ENCODE results near the gene CPNE2. TPM values are rescaled to one million over a fixed set of nuclear protein-coding genes. Genes with fewer than 3 reads are reported as not detected.

Gene CPNE2
- total and polyA plus RNA-seq, 5 donors from 2014 or later, result 15.3 to 54.7 (median 42.7) TPM

DNA sequence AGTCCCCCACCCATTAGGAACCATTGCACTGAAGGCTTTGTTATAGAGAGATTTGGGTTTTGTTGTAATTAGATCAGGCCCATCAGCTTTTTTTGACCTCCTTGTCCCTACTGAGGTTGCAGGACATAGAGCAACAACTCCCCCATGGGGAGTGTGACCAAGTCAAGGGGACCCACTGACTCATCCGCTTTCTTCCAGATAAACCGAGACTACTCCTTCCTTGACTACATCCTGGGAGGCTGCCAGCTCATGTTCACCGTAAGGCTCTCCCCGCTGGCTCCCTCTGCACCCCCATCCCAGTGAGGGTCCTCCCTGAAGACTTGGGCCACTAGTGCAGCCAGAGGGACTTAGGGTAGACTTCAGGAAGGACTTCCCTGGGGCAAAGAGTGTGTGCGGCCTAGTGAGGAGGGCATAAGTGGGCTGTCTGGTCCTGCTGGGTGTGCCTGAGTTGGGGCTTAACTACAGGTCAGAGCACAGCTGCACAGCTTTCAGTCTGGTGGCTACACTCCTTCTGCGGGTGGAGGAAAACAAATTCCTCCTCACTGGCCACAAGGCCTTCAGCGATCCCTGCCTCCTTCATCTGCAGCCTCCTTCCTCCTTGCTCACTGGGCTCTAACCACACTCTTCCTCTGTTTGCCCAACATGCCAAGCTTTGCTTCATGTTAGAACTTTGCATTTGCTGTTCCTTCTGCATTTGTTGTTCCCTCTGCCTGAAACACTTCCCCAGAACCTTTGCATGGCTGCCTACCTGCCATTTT is 31.0 kb downstream of the CPNE2 start:
- H3K36me3 ChIP-seq (ENCODE audit: control insufficient read depth, insufficient read depth, low read length), result no peaks in the 10 kb centered on the region
- H3K4me3 Mint-ChIP-seq, result peak overlapping the region in 1 of 4 donors; percentile 51
- peak overlapping the region; percentile 89 to 94 (median 90) for H3K27ac Mint-ChIP-seq
- peaks cover 6% of the 10 kb centered on the region for H3K36me3 Mint-ChIP-seq
- ATAC-seq (ENCODE audit: low read depth in 2 of 2) (no peak), DNase-seq (no peak)
- no peaks in the 10 kb centered on the region for H3K27me3 ChIP-seq (ENCODE audit: control insufficient read depth, insufficient read depth, low read length)
- no peaks in the 10 kb centered on the region for H3K27me3 Mint-ChIP-seq
- H3K4me1 Mint-ChIP-seq, result peaks cover under 1 to 54% (median 35%) of the 10 kb centered on the region in 4 donors
- H3K27ac ChIP-seq (ENCODE audit: insufficient read depth, low read length, poor library complexity, severe bottlenecking), result no peak overlapping the region
- H3K4me1 ChIP-seq (ENCODE audit: control insufficient read depth, insufficient read depth, low read length, poor library complexity, severe bottlenecking), result peaks cover 33% of the 10 kb centered on the region
- no peak overlapping the region for H3K4me3 ChIP-seq (ENCODE audit: low read depth, low read length)
- no peaks in the 10 kb centered on the region for H3K9me3 ChIP-seq (ENCODE audit: control insufficient read depth in 2 of 2, low read length in 2 of 2)
- peaks cover 0 to 2% (median 0%) of the 10 kb centered on the region in 7 donors for H3K9me3 Mint-ChIP-seq

DNA sequence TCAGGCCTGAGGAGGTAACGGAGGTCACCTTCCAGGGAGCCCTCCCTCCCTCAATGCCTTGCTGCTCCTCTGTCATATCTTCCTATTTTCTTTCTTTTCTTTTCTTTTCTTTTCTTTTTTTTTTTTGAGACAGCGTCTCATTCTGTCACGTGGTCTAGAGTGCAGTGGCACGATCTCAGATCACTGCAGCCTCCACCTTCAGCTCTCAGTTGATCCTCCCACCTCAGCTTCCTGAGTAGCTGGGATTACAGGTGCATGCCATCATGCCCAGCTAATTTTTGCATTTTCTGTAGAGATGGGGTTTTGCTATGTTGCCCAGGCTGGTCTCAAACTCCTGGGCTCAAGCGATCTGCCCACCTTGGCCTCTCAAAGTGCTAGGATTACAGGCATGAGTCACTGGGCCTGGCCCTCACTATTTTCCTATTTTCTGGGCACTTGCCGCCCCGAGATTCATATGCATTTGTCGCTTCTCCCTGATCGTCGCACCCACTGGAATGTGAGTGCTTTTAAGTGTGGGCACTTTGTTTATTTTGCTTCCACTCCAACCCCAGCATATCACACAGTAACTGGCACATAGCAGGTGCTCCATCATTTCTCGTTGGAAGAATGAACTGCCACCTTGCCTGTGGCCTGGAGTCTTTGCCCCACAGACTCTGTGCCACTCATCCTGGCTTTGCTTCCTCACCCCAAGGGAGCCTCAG is 31.7 kb downstream of the CPNE2 start:
- Histone ChIP-seq H3K27ac (ENCODE audit: insufficient read depth, low read length, poor library complexity, severe bottlenecking) (no peak overlapping the region), H3K27me3 (ENCODE audit: control insufficient read depth, insufficient read depth, low read length) (no peaks in the 10 kb centered on the region), H3K4me3 (ENCODE audit: low read depth, low read length) (no peak overlapping the region), H3K36me3 (ENCODE audit: control insufficient read depth, insufficient read depth, low read length) (no peaks in the 10 kb centered on the region), H3K9me3 (ENCODE audit: control insufficient read depth in 2 of 2, low read length in 2 of 2) (no peaks in the 10 kb centered on the region), H3K4me1 (ENCODE audit: control insufficient read depth, insufficient read depth, low read length, poor library complexity, severe bottlenecking) (peaks cover 40% of the 10 kb centered on the region)
- H3K36me3 Mint-ChIP-seq, result peaks cover 6% of the 10 kb centered on the region
- no peaks in the 10 kb centered on the region for H3K27me3 Mint-ChIP-seq
- H3K27ac Mint-ChIP-seq, result peak overlapping the region; percentile 90 to 95 (median 94)
- ATAC-seq (ENCODE audit: low read depth in 2 of 2) (no peak), DNase-seq (peak in 1 of 3 donors; percentile 46)
- peak overlapping the region in 1 of 4 donors; percentile 51 for H3K4me3 Mint-ChIP-seq
- peaks cover 6 to 61% (median 42%) of the 10 kb centered on the region in 4 donors for H3K4me1 Mint-ChIP-seq
- H3K9me3 Mint-ChIP-seq, result peaks cover 0 to 2% (median 0%) of the 10 kb centered on the region in 7 donors

GRCh38 chr16:57125376-57125775 is 33.0 kb downstream of the CPNE2 start:
- Histone ChIP-seq H3K4me3 (ENCODE audit: low read depth, low read length) (no peak overlapping the region), H3K27ac (ENCODE audit: insufficient read depth, low read length, poor library complexity, severe bottlenecking) (no peak overlapping the region), H3K9me3 (ENCODE audit: control insufficient read depth in 2 of 2, low read length in 2 of 2) (no peaks in the 10 kb centered on the region), H3K4me1 (ENCODE audit: control insufficient read depth, insufficient read depth, low read length, poor library complexity, severe bottlenecking) (peaks cover 52% of the 10 kb centered on the region), H3K27me3 (ENCODE audit: control insufficient read depth, insufficient read depth, low read length) (no peaks in the 10 kb centered on the region), H3K36me3 (ENCODE audit: control insufficient read depth, insufficient read depth, low read length) (no peaks in the 10 kb centered on the region)
- no peak for ATAC-seq (ENCODE audit: low read depth in 2 of 2)
- Mint-ChIP-seq H3K4me3 (no peak overlapping the region), H3K9me3 (peaks cover 0 to 2% (median 0%) of the 10 kb centered on the region in 7 donors), H3K27ac (peak overlapping the region in 1 of 3 donors; percentile 95), H3K4me1 (peaks cover 6 to 74% (median 50%) of the 10 kb centered on the region in 4 donors), H3K27me3 (no peaks in the 10 kb centered on the region), H3K36me3 (peaks cover 6% of the 10 kb centered on the region)
- no peak for DNase-seq

DNA sequence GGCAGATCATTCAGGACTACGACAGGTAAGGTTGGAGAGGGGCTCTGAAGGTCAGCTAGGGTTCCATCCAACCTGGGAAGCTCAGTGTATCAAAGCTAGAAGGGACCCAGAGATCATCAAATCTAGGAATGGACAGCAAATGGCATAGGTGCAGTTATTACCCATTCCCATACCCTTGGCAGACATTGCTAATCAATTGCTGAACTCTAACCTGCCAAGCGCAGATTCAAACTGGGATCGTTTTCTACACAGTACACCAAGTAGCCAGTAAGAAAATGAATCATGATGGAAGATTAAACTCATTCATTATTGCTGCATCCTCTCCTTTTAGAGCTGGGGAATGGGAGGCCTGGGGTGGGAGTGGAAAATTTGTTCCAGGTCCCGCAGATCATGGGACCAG is 33.6 kb downstream of the CPNE2 start:
- Mint-ChIP-seq H3K4me1 (peaks cover 6 to 80% (median 56%) of the 10 kb centered on the region in 4 donors), H3K4me3 (peak overlapping the region in 1 of 4 donors; percentile 42), H3K36me3 (peaks cover 6% of the 10 kb centered on the region), H3K9me3 (peaks cover 0 to 2% (median 0%) of the 10 kb centered on the region in 7 donors), H3K27ac (peak overlapping the region; percentile 90 to 96 (median 95)), H3K27me3 (no peaks in the 10 kb centered on the region)
- no peak for ATAC-seq (ENCODE audit: low read depth in 2 of 2)
- no peak for DNase-seq
- no peaks in the 10 kb centered on the region for H3K27me3 ChIP-seq (ENCODE audit: control insufficient read depth, insufficient read depth, low read length)
- no peaks in the 10 kb centered on the region for H3K36me3 ChIP-seq (ENCODE audit: control insufficient read depth, insufficient read depth, low read length)
- H3K9me3 ChIP-seq (ENCODE audit: control insufficient read depth in 2 of 2, low read length in 2 of 2), result no peaks in the 10 kb centered on the region
- H3K4me3 ChIP-seq (ENCODE audit: low read depth, low read length), result no peak overlapping the region
- H3K4me1 ChIP-seq (ENCODE audit: control insufficient read depth, insufficient read depth, low read length, poor library complexity, severe bottlenecking), result peaks cover 58% of the 10 kb centered on the region
- H3K27ac ChIP-seq (ENCODE audit: insufficient read depth, low read length, poor library complexity, severe bottlenecking), result no peak overlapping the region

- H3K27me3 ChIP-seq (ENCODE audit: control insufficient read depth, insufficient read depth, low read length), result no peaks in the 10 kb centered on the region
- no peaks in the 10 kb centered on the region for H3K36me3 ChIP-seq (ENCODE audit: control insufficient read depth, insufficient read depth, low read length)
- H3K4me3 ChIP-seq (ENCODE audit: low read depth, low read length), result no peak overlapping the region
- H3K4me1 Mint-ChIP-seq, result peaks cover 6 to 84% (median 60%) of the 10 kb centered on the region in 4 donors
- H3K4me1 ChIP-seq (ENCODE audit: control insufficient read depth, insufficient read depth, low read length, poor library complexity, severe bottlenecking), result peaks cover 63% of the 10 kb centered on the region
- no peak for ATAC-seq (ENCODE audit: low read depth in 2 of 2)
- no peaks in the 10 kb centered on the region for H3K27me3 Mint-ChIP-seq
- peak overlapping the region; percentile 88 for H3K27ac ChIP-seq (ENCODE audit: insufficient read depth, low read length, poor library complexity, severe bottlenecking)
- peak in 1 of 3 donors; percentile 41 for DNase-seq
- H3K36me3 Mint-ChIP-seq, result peaks cover 6% of the 10 kb centered on the region
- H3K27ac Mint-ChIP-seq, result peak overlapping the region; percentile 90 to 96 (median 95)
- no peaks in the 10 kb centered on the region for H3K9me3 ChIP-seq (ENCODE audit: control insufficient read depth in 2 of 2, low read length in 2 of 2)
- peak overlapping the region in 3 of 4 donors; percentile 24 to 77 (median 33) for H3K4me3 Mint-ChIP-seq
- H3K9me3 Mint-ChIP-seq, result peaks cover 0 to 2% (median 0%) of the 10 kb centered on the region in 7 donors
These were observed 34.0 kb downstream of the CPNE2 start for GRCh38 chr16:57126411-57126810.

DNA sequence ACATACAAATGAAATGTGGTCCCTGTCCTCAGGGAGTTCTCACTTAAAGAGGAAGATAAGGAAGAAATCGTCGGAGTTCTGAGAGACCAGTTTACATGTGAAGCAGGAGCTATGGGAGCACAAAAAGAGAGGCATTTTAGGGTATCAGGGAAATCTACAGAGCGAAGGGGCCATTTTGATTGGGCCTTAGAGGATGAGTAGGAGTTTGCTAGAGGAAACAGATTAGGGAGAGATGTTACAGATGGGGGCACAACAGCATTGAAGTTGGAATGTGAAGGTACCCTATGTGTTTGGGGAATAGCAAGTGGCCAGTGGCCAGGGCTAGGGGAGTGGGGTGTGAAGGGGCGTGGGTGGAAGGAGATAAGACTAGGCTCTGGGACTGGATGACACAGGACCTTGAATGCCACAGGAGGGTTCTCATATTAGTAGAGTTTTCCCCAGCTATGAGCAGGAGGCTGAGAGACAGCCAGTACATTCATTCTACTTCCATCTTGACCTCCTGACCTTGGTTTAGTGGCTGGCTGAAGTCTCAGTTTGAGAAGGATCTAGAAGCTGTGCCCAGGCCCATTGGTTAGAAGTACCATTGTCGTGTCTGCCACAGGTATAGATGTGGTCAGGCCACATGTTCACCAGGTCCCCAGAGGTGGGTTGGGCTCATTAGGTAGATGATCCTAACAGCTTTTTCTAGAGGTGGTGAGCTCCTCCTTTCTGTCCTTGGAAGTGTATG is 34.8 kb downstream of the CPNE2 start:
- DNase-seq (peak in 2 of 3 donors; percentile 27 to 28), ATAC-seq (ENCODE audit: low read depth in 2 of 2) (no peak)
- Mint-ChIP-seq H3K9me3 (peaks cover 0 to 2% (median 0%) of the 10 kb centered on the region in 7 donors), H3K27ac (peak overlapping the region; percentile 90 to 96 (median 95)), H3K4me1 (peaks cover 6 to 92% (median 62%) of the 10 kb centered on the region in 4 donors), H3K36me3 (peaks cover 10% of the 10 kb centered on the region), H3K4me3 (peak overlapping the region; percentile 44 to 89 (median 66)), H3K27me3 (no peaks in the 10 kb centered on the region)
- peaks cover 71% of the 10 kb centered on the region for H3K4me1 ChIP-seq (ENCODE audit: control insufficient read depth, insufficient read depth, low read length, poor library complexity, severe bottlenecking)
- H3K27me3 ChIP-seq (ENCODE audit: control insufficient read depth, insufficient read depth, low read length), result no peaks in the 10 kb centered on the region
- no peaks in the 10 kb centered on the region for H3K36me3 ChIP-seq (ENCODE audit: control insufficient read depth, insufficient read depth, low read length)
- H3K9me3 ChIP-seq (ENCODE audit: control insufficient read depth in 2 of 2, low read length in 2 of 2), result no peaks in the 10 kb centered on the region
- H3K4me3 ChIP-seq (ENCODE audit: low read depth, low read length), result no peak overlapping the region
- H3K27ac ChIP-seq (ENCODE audit: insufficient read depth, low read length, poor library complexity, severe bottlenecking), result peak overlapping the region; percentile 88

GRCh38 chr16:57127836-57128235 is 35.5 kb downstream of the CPNE2 start:
- Histone ChIP-seq H3K27me3 (ENCODE audit: control insufficient read depth, insufficient read depth, low read length) (no peaks in the 10 kb centered on the region), H3K36me3 (ENCODE audit: control insufficient read depth, insufficient read depth, low read length) (no peaks in the 10 kb centered on the region), H3K27ac (ENCODE audit: insufficient read depth, low read length, poor library complexity, severe bottlenecking) (peak overlapping the region; percentile 88), H3K9me3 (ENCODE audit: control insufficient read depth in 2 of 2, low read length in 2 of 2) (no peaks in the 10 kb centered on the region), H3K4me1 (ENCODE audit: control insufficient read depth, insufficient read depth, low read length, poor library complexity, severe bottlenecking) (peaks cover 77% of the 10 kb centered on the region), H3K4me3 (ENCODE audit: low read depth, low read length) (no peak overlapping the region)
- Mint-ChIP-seq H3K4me3 (peak overlapping the region; percentile 44 to 89 (median 66)), H3K36me3 (peaks cover 10% of the 10 kb centered on the region), H3K27me3 (no peaks in the 10 kb centered on the region), H3K27ac (peak overlapping the region; percentile 90 to 96 (median 95)), H3K9me3 (peaks cover 0 to 2% (median 0%) of the 10 kb centered on the region in 7 donors), H3K4me1 (peaks cover 6 to 98% (median 65%) of the 10 kb centered on the region in 4 donors)
- no peak for ATAC-seq (ENCODE audit: low read depth in 2 of 2)
- DNase-seq, result no peak
